HepG2 (cell line): Measurements from ENCODE around the gene TMEM223. TPM values are rescaled to one million over a fixed set of nuclear protein-coding genes. Genes with fewer than 3 reads are reported as not detected.
A peak's percentile ranks its signal among the peaks of the same experiment; 100 is the strongest.

Experiments used
- ATF7-NPFF ChIP-seq: sonication (generic); formaldehyde crosslinking; IDR thresholded peaks from 2 replicates; pipeline ENCODE4 v1.8.1; 2023; ENCODE audit warnings: mild to moderate bottlenecking, low read depth, missing genetic modification reagents, moderate library complexity
- CBX5 ChIP-seq: sonication (generic); formaldehyde crosslinking; IDR thresholded peaks from 2 replicates; pipeline ENCODE4 v1.4.0; 2020; ENCODE audit warnings: missing genetic modification reagents, borderline replicate concordance
- NR0B2 ChIP-seq: sonication (generic); formaldehyde crosslinking; IDR thresholded peaks from 2 replicates; pipeline ENCODE4 v1.4.0; 2020; ENCODE audit warnings: mild to moderate bottlenecking, missing genetic modification reagents
- SKIL ChIP-seq: sonication (generic); formaldehyde crosslinking; IDR thresholded peaks from 2 replicates; pipeline ENCODE4 v1.8.0; 2022; ENCODE audit warnings: missing genetic modification reagents, mild to moderate bottlenecking, moderate library complexity, borderline replicate concordance
- SMAD9 ChIP-seq: sonication (generic); formaldehyde crosslinking; IDR thresholded peaks from 2 replicates; pipeline ENCODE4 v1.5.1; 2020; ENCODE audit warnings: mild to moderate bottlenecking, missing genetic modification reagents
- SNAI1 ChIP-seq: sonication (generic); formaldehyde crosslinking; IDR thresholded peaks from 2 replicates; pipeline ENCODE4 v1.5.0; 2020; ENCODE audit warnings: mild to moderate bottlenecking, missing genetic modification reagents, borderline replicate concordance
- TBL1XR1 ChIP-seq: fragments of 150-350 bp; IDR thresholded peaks from 2 replicates; pipeline ENCODE4 v1.6.1; 2014; ENCODE audit warnings: borderline replicate concordance, low read length; ENCODE audit not compliant: partially characterized antibody
- ZBTB14 ChIP-seq: sonication (generic); formaldehyde crosslinking; IDR thresholded peaks from 2 replicates; pipeline ENCODE4 v1.4.0; 2020; ENCODE audit warnings: missing genetic modification reagents
- ZBTB21 ChIP-seq: sonication (generic); formaldehyde crosslinking; IDR thresholded peaks from 2 replicates; pipeline ENCODE4 v1.4.0; 2020; ENCODE audit warnings: missing genetic modification reagents
- ZBTB38 ChIP-seq: sonication (generic); formaldehyde crosslinking; IDR thresholded peaks from 2 replicates; pipeline ENCODE4 v1.5.1; 2020; ENCODE audit warnings: mild to moderate bottlenecking, missing genetic modification reagents
- ZNF225 ChIP-seq: sonication (generic); formaldehyde crosslinking; IDR thresholded peaks from 2 replicates; pipeline ENCODE4 v1.4.0; 2020; ENCODE audit warnings: mild to moderate bottlenecking, missing genetic modification reagents
- ZNF484 ChIP-seq: sonication (generic); formaldehyde crosslinking; IDR thresholded peaks from 2 replicates; pipeline ENCODE4 v1.5.1; 2020; ENCODE audit warnings: mild to moderate bottlenecking, low read depth, missing genetic modification reagents, borderline replicate concordance
- ZNF547 ChIP-seq: sonication (generic); formaldehyde crosslinking; IDR thresholded peaks from 2 replicates; pipeline ENCODE4 v1.5.1; 2020; ENCODE audit warnings: mild to moderate bottlenecking, missing genetic modification reagents
- ZNF766 ChIP-seq: sonication (generic); formaldehyde crosslinking; IDR thresholded peaks from 2 replicates; pipeline ENCODE4 v1.5.0; 2020; ENCODE audit warnings: missing genetic modification reagents, borderline replicate concordance
- ZNF891 ChIP-seq: sonication (generic); formaldehyde crosslinking; IDR thresholded peaks from 2 replicates; pipeline ENCODE4 v1.5.0; 2020; ENCODE audit warnings: mild to moderate bottlenecking, missing genetic modification reagents
- polyA plus RNA-seq, 8 experiments: library from polyadenylated mRNA; depleted of rRNA in 3 of 8; stranded (reverse) in 7 of 8; unstranded in 1 of 8; fragments of >200 nt; fragmentation: Illumina TruSeq in 4 of 8; extraction: Trizol in 4 of 8; gene quantifications; 2 replicates each; pipeline versions ENCODE4 v1.2.1 to v1.2.3, GENCODE V29; 2011 to 2016; ENCODE audit warnings: low read depth in 4 of 8, missing spikeins in 1 of 8, mixed read lengths in 1 of 8; ENCODE audit not compliant: insufficient read depth in 1 of 8
- total RNA-seq, 5 experiments: library from RNA; depleted of rRNA; stranded (reverse); fragments of >200 nt; fragmentation: Illumina TruSeq; extraction: Trizol; gene quantifications; 2 replicates each; pipeline ENCODE4 v1.2.3, GENCODE V29; 2016; ENCODE audit warnings: low read depth in 1 of 5

The TMEM223 gene
- total and polyA plus RNA-seq, 2 of the 13 experiments (the other 11 are each of a cell fraction or from before 2014, with no cell fraction given) = 19.5 to 24.9 TPM

GRCh38 chr11:62805076-62805892 is 13.5 kb upstream of the TMEM223 start, which contains the start of gene NXF1 (continued):
- TF ChIP-seq ZNF484 (CRISPR knock-in tag) = 0 out of 2 replicates have a peak, but pooled peaks have one; percentile 82
- peak; percentile 85; the same call in 1 of the 2 replicates for TF ChIP-seq CBX5
- peak; percentile 81 for TF ChIP-seq ZNF547
- no peak; the same call in 1 of the 2 replicates for TF ChIP-seq SMAD9 (CRISPR knock-in tag)
- no peak for TF ChIP-seq SKIL (CRISPR knock-in tag)
- peak; percentile 97 for TF ChIP-seq ATF7-NPFF (CRISPR knock-in tag)
- peak; percentile 76; the same call in 1 of the 2 replicates for TF ChIP-seq ZNF766
- peak; percentile 88; the same call in 1 of the 2 replicates for TF ChIP-seq NR0B2 (CRISPR knock-in tag)
- TF ChIP-seq TBL1XR1 = no peak
- TF ChIP-seq ZBTB38 = peak; percentile 88
- TF ChIP-seq ZBTB21 (CRISPR knock-in tag) = 0 out of 2 replicates have a peak, but pooled peaks have one; percentile 38
- TF ChIP-seq ZNF225 (CRISPR knock-in tag) = no peak
- TF ChIP-seq SNAI1 (CRISPR knock-in tag) = no peak; the same call in 1 of the 2 replicates
- TF ChIP-seq ZBTB14 (CRISPR knock-in tag) = no peak; the same call in 1 of the 2 replicates
- TF ChIP-seq ZNF891 = peak; percentile 72
